ENCODE data around the gene ARHGEF40. TPM values are rescaled to one million over a fixed set of nuclear protein-coding genes. Genes with fewer than 3 reads are reported as not detected.

ARHGEF40 gene
- total and polyA plus RNA-seq, 10 of the 15 experiments (the other 5 are each of a cell fraction or from before 2014, with no cell fraction given): 0.03 to 0.31 (median 0.08) TPM; not detected in 2

DNA sequence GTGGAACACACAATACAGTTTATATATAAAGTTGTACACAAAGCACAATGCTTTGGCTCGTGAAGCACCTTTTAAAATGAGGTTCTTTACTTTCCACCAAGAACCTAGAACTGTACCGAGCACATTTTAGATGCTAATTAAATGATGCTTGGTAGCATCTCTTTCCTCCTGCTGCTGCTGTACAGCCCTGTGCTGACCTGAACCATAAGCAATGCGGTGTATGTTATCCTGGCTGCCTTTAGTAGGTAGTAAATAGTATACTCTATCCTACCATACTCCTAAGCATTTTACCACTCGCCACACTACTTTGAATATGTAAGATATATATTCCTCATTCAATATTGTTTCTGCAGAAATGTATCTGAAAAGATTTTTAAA lies 15.3 kb upstream of the ARHGEF40 start:
- Histone ChIP-seq H3K36me3 (ENCODE audit: control insufficient read depth in 2 of 2, insufficient read depth in 2 of 2, low read length in 1 of 2) (no peaks in the 10 kb centered on the region), H3K79me2 (ENCODE audit: control insufficient read depth, insufficient read depth, low read length) (no peaks in the 10 kb centered on the region), H3K9ac (ENCODE audit: control insufficient read depth, insufficient read depth, low read length) (no peak overlapping the region), H3K4me3 (no peak overlapping the region), H3K9me3 (replicated peaks; ENCODE audit: control insufficient read depth, insufficient read depth, low read length) (no peaks in the 10 kb centered on the region), H3K27ac (ENCODE audit: control insufficient read depth, insufficient read depth) (no peak overlapping the region), H2AFZ (ENCODE audit: control insufficient read depth, low read depth, low read length) (no peak overlapping the region), H3K4me1 (ENCODE audit: control insufficient read depth, insufficient read depth, low read length) (no peaks in the 10 kb centered on the region), H3K4me2 (ENCODE audit: control insufficient read depth, insufficient read depth) (no peak overlapping the region), H4K20me1 (ENCODE audit: control insufficient read depth, insufficient read depth) (no peaks in the 10 kb centered on the region), H3K27me3 (replicated peaks in 1 of 2; ENCODE audit: control insufficient read depth in 2 of 2, insufficient read depth in 2 of 2, low read length in 1 of 2) (no peaks in the 10 kb centered on the region)
- WGBS (ENCODE audit: insufficient coverage, insufficient replicate concordance, low lambda C conversion rate, missing lambda C conversion rate): 48% methylated on average over 4 of the region's 4 CpGs
- ChIA-PET RAD21 (ENCODE audit: unreplicated experiment) (no interaction called here), CTCF (no interaction called here), SMC1A (ENCODE audit: uncharacterized antibody, unreplicated experiment) (no interaction called here), POLR2A (no interaction called here)
- BruUV-seq (replicated peaks): no TSS peak
- ATAC-seq (no peak), DNase-seq (ENCODE audit: low read depth, low spot score) (no peak), FAIRE-seq (no peak)
- in situ Hi-C loops (cut with MboI) (no loop called here), intact Hi-C loops (cut with micrococcal nuclease; ENCODE audit: unreplicated experiment) (no loop called here)
- TF ChIP-seq PAX8 (IDR thresholded peaks at IDR 0.05): no peak
- no peak for TF ChIP-seq YY1 (IDR thresholded peaks at IDR 0.05; ENCODE audit: low read depth, low read length)
- TF ChIP-seq, protein P1, sequence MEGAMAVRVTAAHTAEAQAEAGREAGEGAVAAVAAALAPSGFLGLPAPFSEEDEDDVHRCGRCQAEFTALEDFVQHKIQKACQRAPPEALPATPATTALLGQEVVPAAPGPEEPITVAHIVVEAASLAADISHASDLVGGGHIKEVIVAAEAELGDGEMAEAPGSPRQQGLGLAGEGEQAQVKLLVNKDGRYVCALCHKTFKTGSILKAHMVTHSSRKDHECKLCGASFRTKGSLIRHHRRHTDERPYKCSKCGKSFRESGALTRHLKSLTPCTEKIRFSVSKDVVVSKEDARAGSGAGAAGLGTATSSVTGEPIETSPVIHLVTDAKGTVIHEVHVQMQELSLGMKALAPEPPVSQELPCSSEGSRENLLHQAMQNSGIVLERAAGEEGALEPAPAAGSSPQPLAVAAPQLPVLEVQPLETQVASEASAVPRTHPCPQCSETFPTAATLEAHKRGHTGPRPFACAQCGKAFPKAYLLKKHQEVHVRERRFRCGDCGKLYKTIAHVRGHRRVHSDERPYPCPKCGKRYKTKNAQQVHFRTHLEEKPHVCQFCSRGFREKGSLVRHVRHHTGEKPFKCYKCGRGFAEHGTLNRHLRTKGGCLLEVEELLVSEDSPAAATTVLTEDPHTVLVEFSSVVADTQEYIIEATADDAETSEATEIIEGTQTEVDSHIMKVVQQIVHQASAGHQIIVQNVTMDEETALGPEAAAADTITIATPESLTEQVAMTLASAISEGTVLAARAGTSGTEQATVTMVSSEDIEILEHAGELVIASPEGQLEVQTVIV (IDR thresholded peaks at IDR 0.05; ENCODE audit: borderline replicate concordance, partially characterized antibody): no peak
- TF ChIP-seq SUZ12 (IDR thresholded peaks at IDR 0.05; ENCODE audit: unreplicated experiment): no peak
- TF ChIP-seq, protein P2, sequence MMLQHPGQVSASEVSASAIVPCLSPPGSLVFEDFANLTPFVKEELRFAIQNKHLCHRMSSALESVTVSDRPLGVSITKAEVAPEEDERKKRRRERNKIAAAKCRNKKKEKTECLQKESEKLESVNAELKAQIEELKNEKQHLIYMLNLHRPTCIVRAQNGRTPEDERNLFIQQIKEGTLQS (IDR thresholded peaks at IDR 0.05; ENCODE audit: borderline replicate concordance, extremely low read depth, low read depth, low read length): no peak
- no peak for TF ChIP-seq EZH2 (IDR thresholded peaks at IDR 0.05; ENCODE audit: borderline replicate concordance, control insufficient read depth, low read depth, low read length)
- TF ChIP-seq NBN (IDR thresholded peaks at IDR 0.05): no peak
- TF ChIP-seq YBX1 (IDR thresholded peaks at IDR 0.05): no peak
- TF ChIP-seq NFYA (IDR thresholded peaks at IDR 0.05; ENCODE audit: borderline replicate concordance, low read depth, low read length): no peak
- TF ChIP-seq, protein P3, sequence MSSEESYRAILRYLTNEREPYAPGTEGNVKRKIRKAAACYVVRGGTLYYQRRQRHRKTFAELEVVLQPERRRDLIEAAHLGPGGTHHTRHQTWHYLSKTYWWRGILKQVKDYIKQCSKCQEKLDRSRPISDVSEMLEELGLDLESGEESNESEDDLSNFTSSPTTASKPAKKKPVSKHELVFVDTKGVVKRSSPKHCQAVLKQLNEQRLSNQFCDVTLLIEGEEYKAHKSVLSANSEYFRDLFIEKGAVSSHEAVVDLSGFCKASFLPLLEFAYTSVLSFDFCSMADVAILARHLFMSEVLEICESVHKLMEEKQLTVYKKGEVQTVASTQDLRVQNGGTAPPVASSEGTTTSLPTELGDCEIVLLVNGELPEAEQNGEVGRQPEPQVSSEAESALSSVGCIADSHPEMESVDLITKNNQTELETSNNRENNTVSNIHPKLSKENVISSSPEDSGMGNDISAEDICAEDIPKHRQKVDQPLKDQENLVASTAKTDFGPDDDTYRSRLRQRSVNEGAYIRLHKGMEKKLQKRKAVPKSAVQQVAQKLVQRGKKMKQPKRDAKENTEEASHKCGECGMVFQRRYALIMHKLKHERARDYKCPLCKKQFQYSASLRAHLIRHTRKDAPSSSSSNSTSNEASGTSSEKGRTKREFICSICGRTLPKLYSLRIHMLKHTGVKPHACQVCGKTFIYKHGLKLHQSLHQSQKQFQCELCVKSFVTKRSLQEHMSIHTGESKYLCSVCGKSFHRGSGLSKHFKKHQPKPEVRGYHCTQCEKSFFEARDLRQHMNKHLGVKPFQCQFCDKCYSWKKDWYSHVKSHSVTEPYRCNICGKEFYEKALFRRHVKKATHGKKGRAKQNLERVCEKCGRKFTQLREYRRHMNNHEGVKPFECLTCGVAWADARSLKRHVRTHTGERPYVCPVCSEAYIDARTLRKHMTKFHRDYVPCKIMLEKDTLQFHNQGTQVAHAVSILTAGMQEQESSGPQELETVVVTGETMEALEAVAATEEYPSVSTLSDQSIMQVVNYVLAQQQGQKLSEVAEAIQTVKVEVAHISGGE (CRISPR knock-in tag; IDR thresholded peaks at IDR 0.05): no peak
- TF ChIP-seq, protein P4, sequence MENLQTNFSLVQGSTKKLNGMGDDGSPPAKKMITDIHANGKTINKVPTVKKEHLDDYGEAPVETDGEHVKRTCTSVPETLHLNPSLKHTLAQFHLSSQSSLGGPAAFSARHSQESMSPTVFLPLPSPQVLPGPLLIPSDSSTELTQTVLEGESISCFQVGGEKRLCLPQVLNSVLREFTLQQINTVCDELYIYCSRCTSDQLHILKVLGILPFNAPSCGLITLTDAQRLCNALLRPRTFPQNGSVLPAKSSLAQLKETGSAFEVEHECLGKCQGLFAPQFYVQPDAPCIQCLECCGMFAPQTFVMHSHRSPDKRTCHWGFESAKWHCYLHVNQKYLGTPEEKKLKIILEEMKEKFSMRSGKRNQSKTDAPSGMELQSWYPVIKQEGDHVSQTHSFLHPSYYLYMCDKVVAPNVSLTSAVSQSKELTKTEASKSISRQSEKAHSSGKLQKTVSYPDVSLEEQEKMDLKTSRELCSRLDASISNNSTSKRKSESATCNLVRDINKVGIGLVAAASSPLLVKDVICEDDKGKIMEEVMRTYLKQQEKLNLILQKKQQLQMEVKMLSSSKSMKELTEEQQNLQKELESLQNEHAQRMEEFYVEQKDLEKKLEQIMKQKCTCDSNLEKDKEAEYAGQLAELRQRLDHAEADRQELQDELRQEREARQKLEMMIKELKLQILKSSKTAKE (IDR thresholded peaks at IDR 0.05; ENCODE audit: low read depth, poor library complexity, severe bottlenecking): no peak
- TF ChIP-seq SMAD5 (IDR thresholded peaks at IDR 0.05; ENCODE audit: low read depth): no peak
- TF ChIP-seq, protein P5, sequence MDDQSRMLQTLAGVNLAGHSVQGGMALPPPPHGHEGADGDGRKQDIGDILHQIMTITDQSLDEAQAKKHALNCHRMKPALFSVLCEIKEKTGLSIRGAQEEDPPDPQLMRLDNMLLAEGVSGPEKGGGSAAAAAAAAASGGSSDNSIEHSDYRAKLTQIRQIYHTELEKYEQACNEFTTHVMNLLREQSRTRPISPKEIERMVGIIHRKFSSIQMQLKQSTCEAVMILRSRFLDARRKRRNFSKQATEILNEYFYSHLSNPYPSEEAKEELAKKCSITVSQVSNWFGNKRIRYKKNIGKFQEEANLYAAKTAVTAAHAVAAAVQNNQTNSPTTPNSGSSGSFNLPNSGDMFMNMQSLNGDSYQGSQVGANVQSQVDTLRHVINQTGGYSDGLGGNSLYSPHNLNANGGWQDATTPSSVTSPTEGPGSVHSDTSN (IDR thresholded peaks at IDR 0.05; ENCODE audit: insufficient replicate concordance, low read depth, low read length): no peak
- TF ChIP-seq CHD2 (IDR thresholded peaks at IDR 0.05; ENCODE audit: borderline replicate concordance, low read depth, low read length): no peak
- TF ChIP-seq POLR2A (IDR thresholded peaks at IDR 0.05; ENCODE audit: low read depth, low read length): no peak
- no peak for TF ChIP-seq BRCA1 (IDR thresholded peaks at IDR 0.05; ENCODE audit: low read depth, low read length)
- no peak for TF ChIP-seq JUND (IDR thresholded peaks at IDR 0.05; ENCODE audit: low read depth, low read length)

Measured in GM12878 (cell line).